ENCODE measurements around the gene MYH9. TPM values are rescaled to one million over a fixed set of nuclear protein-coding genes. Genes with fewer than 3 reads are reported as not detected.

Gene MYH9
- total and polyA plus RNA-seq, 11 donors = 109 to 482 (median 238) TPM

DNA sequence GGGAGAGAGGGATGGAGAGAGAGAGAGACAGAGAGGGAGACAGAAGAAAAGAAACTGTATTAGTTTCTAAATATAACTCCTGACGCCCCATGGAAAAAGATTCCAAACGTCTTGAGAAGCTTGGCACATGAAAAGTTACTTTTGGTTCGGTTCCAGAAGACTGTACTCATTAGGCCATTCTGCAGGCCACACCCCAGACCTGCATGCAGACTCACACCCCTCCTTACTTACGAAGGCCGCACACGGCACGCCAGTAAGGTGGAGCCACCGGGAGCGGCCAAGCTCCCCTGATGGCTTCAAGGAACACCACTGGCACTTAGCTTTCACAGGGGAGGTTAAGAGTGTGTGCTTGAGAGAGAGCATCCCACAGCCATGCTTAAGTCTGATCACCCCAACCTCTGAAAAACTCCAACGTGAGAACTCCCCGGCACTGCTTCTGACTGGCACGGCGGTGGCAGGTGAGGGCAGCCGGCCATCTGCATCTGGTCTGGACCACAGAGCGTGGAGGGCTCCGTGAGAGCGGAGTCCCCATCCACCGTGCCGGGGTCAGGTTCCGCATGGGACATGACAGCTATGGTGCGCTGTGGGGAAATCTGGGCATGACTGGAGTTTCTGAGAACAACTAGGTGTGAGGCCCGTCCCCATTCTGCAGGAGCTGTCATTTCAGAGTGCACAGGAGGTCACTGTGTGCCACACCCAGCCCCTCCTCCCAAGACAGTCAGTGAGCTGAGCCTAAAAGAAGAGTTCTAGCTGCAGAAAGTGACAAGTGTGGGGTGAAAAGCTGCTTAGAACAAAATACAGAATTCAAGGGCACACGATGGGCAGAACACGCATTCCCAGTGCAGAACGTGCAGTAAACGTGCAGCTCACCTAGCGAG lies 62.4 kb downstream of the MYH9 start:
- Histone ChIP-seq H3K27me3 (no peaks in the 10 kb centered on the region), H3K27ac (peak overlapping the region; percentile 89 to 100 (median 94)), H3K36me3 (peaks cover 0 to 92% (median 66%) of the 10 kb centered on the region in 9 donors), H3K4me3 (no peak overlapping the region), H3K4me1 (peaks cover 41 to 100% (median 86%) of the 10 kb centered on the region in 12 donors), H3K9me3 (no peaks in the 10 kb centered on the region)
- TF ChIP-seq, protein P1, sequence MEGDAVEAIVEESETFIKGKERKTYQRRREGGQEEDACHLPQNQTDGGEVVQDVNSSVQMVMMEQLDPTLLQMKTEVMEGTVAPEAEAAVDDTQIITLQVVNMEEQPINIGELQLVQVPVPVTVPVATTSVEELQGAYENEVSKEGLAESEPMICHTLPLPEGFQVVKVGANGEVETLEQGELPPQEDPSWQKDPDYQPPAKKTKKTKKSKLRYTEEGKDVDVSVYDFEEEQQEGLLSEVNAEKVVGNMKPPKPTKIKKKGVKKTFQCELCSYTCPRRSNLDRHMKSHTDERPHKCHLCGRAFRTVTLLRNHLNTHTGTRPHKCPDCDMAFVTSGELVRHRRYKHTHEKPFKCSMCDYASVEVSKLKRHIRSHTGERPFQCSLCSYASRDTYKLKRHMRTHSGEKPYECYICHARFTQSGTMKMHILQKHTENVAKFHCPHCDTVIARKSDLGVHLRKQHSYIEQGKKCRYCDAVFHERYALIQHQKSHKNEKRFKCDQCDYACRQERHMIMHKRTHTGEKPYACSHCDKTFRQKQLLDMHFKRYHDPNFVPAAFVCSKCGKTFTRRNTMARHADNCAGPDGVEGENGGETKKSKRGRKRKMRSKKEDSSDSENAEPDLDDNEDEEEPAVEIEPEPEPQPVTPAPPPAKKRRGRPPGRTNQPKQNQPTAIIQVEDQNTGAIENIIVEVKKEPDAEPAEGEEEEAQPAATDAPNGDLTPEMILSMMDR (IDR thresholded peaks at IDR 0.05) = no peak
- no peak for TF ChIP-seq POLR2A (IDR thresholded peaks at IDR 0.05)
- intact Hi-C loops (cut with DNase I) = loop anchor here in 6 of 10 donors (2.0 to 5.0 kb wide), 6 partner anchors 42 to 142 kb away; partner anchors contain the start of gene MYH9 (in 3 of the 6)
- 46 to 67% (median 60%) methylated on average over 15 to 27 of the region's 27 CpGs for WGBS, 4 donors
- ATAC-seq (peak in 2 of 4 donors; percentile 4), DNase-seq (peak in 4 of 5 donors; percentile 60 to 74 (median 67))

DNA sequence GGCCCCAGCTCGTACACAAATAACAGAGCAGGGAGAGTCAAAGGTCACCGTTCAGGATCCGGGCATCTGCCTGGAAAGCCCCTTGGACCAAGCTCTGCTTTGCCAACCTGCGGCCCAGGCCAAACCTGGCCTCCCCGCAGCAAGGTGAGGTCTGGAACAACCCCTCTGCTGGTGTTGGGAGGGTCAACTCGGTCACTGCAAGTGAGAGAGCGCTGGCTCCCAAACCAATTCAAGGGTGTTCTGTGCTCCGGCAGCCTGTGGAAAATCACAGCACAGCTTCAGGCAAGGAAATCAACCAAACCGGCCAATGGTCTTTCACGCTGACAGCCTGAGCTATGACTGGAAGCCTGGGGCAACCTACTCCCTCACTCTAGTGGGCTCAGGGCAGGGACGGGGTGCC lies 63.4 kb downstream of the MYH9 start:
- intact Hi-C loops (cut with DNase I) = loop anchor here in 7 of 10 donors (5.0 kb wide), 3 partner anchors 58 to 148 kb away; no protein-coding TSS in a partner anchor
- H3K27me3 ChIP-seq = no peaks in the 10 kb centered on the region
- H3K27ac ChIP-seq = peak overlapping the region; percentile 89 to 100 (median 94)
- H3K9me3 ChIP-seq = no peaks in the 10 kb centered on the region
- peak in 3 of 5 donors; percentile 57 to 69 (median 63) for DNase-seq
- H3K36me3 ChIP-seq = peaks cover 0 to 92% (median 71%) of the 10 kb centered on the region in 9 donors
- TF ChIP-seq, protein P1 (IDR thresholded peaks at IDR 0.05) = no peak
- no peak for TF ChIP-seq POLR2A (IDR thresholded peaks at IDR 0.05)
- peak overlapping the region in 1 of 12 donors; percentile 0 for H3K4me3 ChIP-seq
- peaks cover 31 to 92% (median 80%) of the 10 kb centered on the region in 12 donors for H3K4me1 ChIP-seq
- WGBS, 4 donors = 20 to 45% (median 38%) methylated on average over 8 to 11 of the region's 11 CpGs
- peak; percentile 2 to 18 (median 9) for ATAC-seq

DNA sequence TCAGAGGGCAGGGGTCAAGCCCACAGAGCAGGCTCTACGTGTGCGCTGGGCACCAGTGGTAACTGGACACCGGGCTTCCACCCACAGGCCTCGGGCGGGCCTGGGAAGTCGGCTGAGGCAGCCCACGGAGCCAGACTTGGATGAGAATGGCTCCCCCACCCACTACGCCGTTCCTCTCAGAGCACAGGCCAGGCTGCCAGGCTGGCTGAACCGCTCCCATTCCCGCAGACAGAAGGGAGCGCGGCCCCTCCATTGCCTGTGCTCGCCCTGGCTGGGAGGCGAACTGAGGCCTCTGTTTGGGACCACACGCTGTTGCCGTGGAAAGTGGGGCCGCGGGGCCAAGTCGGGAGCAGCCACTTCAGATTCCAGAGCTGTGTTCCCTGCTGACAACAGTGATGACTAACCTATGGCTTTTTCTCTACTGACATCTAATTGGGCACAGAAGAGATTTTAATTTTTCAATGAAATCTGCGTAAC lies 63.9 kb downstream of the MYH9 start:
- peaks cover 0 to 97% (median 76%) of the 10 kb centered on the region in 9 donors for H3K36me3 ChIP-seq
- H3K9me3 ChIP-seq = no peaks in the 10 kb centered on the region
- ATAC-seq (peak; percentile 42 to 61 (median 54)), DNase-seq (peak; percentile 70 to 89 (median 82))
- peaks cover 28 to 87% (median 75%) of the 10 kb centered on the region in 12 donors for H3K4me1 ChIP-seq
- WGBS, 4 donors = 9 to 35% (median 33%) methylated on average over 8 to 21 of the region's 21 CpGs
- H3K4me3 ChIP-seq = peak overlapping the region in 1 of 12 donors; percentile 11
- peak in 1 of 2 donors; percentile 42 for TF ChIP-seq POLR2A (IDR thresholded peaks at IDR 0.05)
- TF ChIP-seq, protein P1 (IDR thresholded peaks at IDR 0.05) = no peak
- H3K27ac ChIP-seq = peak overlapping the region; percentile 89 to 100 (median 94)
- intact Hi-C loops (cut with DNase I) = loop anchor here in 7 of 10 donors (5.0 kb wide), 3 partner anchors 58 to 148 kb away; no protein-coding TSS in a partner anchor
- H3K27me3 ChIP-seq = no peaks in the 10 kb centered on the region

All from heart left ventricle (tissue), 16 donors.